Epidermal melanocyte (primary cell): ENCODE data around the gene SPTBN1.
A peak's percentile ranks its signal among the peaks of the same experiment; 100 is the strongest.

ENCODE experiments used
- DNase-seq: peaks from one replicate; pipeline ENCODE4 v3.0.0; 2011; ENCODE audit warnings: low spot score; ENCODE audit not compliant: insufficient read length

Gene SPTBN1

GRCh38 chr2:54455563-54456361 lies at the start of gene SPTBN1:
Gene SPTBN1, plus strand, starts transcription at chr2:54456327. Its CDS starts 70,092 bp downstream, at chr2:54526419.
- peak; percentile 73 for DNase-seq

- no peak for DNase-seq
These were observed 48.4 kb upstream of the SPTBN1 start for GRCh38 chr2:54407693-54408092.

- no peak for DNase-seq
These were observed 47.8 kb upstream of the SPTBN1 start for GRCh38 chr2:54408288-54408687.

GRCh38 chr2:54409752-54410151 lies 46.4 kb upstream of the SPTBN1 start:
- peak; percentile 33 for DNase-seq

GRCh38 chr2:54411801-54412354 lies 44.2 kb upstream of the SPTBN1 start:
- DNase-seq = no peak

- no peak for DNase-seq
These were observed 39.8 kb upstream of the SPTBN1 start for GRCh38 chr2:54416166-54416813.

- DNase-seq = no peak
These were observed 39.2 kb upstream of the SPTBN1 start for GRCh38 chr2:54416938-54417337.

GRCh38 chr2:54417577-54417976 lies 38.5 kb upstream of the SPTBN1 start:
- DNase-seq = no peak

- DNase-seq = no peak
These were observed 36.7 kb upstream of the SPTBN1 start for GRCh38 chr2:54419388-54419787.

- DNase-seq = no peak
These were observed 36.1 kb upstream of the SPTBN1 start for GRCh38 chr2:54419855-54420523.

- DNase-seq = no peak
These were observed 35.5 kb upstream of the SPTBN1 start for GRCh38 chr2:54420524-54421172.

- no peak for DNase-seq
These were observed 34.0 kb upstream of the SPTBN1 start for GRCh38 chr2:54422072-54422581.

- no peak for DNase-seq
These were observed 32.9 kb upstream of the SPTBN1 start for GRCh38 chr2:54423213-54423612.

- no peak for DNase-seq
These were observed 31.5 kb upstream of the SPTBN1 start for GRCh38 chr2:54424555-54425163.

GRCh38 chr2:54428108-54428831 lies 27.9 kb upstream of the SPTBN1 start:
- no peak for DNase-seq

- DNase-seq = no peak
These were observed 27.1 kb upstream of the SPTBN1 start for GRCh38 chr2:54429054-54429453.

- DNase-seq = no peak
These were observed 26.1 kb upstream of the SPTBN1 start for GRCh38 chr2:54429811-54430551.

- no peak for DNase-seq
These were observed 25.5 kb upstream of the SPTBN1 start for GRCh38 chr2:54430649-54431048.

- DNase-seq = no peak
These were observed 23.7 kb upstream of the SPTBN1 start for GRCh38 chr2:54432251-54433015.
